ENCODE data around the gene ITGB6.

GRCh38 chr2:160125366-160125765 lies 74.7 kb downstream of the ITGB6 start:
- no peak for TF ChIP-seq CTCF (IDR thresholded peaks at IDR 0.05; ENCODE audit: low read length)
- no peak for TF ChIP-seq EZH2 (IDR thresholded peaks at IDR 0.05; ENCODE audit: borderline replicate concordance, low read length)

Measured in OCI-LY1 (cell line).